ENCODE measurements around the gene HERC5.
"Not testable (repeated sequence)": the region's sequence is repeated elsewhere in the genome, so short reads cannot be mapped to it uniquely, and the experiment has no call there.

Gene HERC5

DNA sequence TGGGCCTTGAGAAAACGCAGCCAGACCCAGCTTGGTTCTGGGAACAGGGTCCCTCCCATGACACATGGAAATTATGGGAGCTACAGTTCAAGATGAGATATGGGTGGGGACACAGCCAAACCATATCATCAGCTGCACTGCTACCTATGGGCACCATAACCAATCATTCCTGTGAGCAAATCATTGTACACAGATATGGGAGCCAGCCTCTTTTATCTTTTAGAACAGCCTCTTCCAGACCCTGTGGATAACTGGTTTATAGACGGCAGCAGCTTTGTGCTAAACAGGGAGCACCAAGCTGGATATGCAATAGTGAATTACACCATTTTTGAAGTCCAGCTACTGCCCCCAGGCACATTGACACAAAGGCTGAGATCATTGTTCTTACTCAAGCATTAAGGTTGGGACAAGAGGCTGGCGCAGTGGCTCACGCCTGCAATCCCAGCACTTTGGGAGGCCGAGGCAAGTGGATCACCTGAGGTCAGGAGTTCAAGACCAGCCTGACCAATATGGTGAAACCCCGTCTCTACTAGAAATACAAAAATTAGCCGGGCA lies 8.6 kb upstream of the HERC5 start:
- DNase-seq (ENCODE audit: low spot score) = not testable (repeated sequence)

DNA sequence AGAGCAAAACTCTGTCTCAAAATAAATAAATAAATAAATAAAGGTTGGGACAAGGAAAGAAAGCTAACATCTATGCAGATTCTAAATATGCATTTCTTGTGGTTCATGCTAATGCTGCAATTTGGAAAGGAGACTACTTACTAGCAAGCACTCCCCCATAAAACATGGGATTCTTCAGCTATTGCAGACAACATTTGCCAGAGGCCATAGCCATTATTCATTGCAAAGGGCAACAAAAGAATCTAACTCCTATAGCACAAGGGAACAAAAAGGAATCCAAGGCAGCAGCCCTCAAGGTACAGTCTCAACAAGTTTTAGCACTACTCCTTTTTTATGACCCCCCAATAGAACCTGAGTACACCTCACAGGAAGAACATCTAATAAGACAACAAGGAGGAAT lies 8.0 kb upstream of the HERC5 start:
- DNase-seq (ENCODE audit: low spot score) = no peak

DNA sequence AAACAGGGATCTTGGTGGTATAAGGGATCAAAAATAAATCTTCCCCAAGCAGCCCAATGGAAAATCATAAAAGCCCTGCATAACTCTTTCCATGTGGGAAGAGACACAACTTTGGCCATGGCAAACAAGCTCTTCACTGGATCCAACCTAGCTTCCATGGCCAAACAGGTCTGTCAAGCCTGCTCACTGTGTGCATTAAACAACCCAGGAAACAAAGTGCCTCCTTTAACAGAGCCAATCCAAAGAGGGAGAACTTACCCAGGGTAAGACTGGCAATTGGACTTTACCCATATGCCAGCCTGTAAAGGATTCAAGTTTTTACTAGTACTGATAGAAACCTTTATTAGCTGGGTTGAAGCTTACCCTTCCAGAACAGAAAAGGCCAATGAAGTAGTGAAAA lies 7.6 kb upstream of the HERC5 start:
- DNase-seq (ENCODE audit: low spot score) = no peak

DNA sequence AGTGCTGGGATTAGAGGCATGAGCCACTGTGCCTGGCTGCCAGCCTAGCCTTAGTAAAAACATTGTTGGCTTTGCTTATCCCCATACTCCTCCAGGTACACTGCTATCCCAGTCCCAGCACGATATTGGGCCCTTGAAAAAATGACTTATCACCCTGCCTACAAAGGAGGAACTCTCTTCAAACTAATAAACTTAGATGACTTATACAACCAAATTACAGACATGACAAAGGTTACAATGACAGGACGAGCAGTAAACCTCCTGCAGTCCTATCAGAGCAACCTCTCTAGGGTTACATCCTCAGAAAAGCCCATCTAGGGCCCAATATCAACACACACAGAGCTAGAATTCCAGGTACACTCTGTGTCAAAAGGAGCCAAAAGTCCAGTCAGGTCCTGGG lies 5.7 kb upstream of the HERC5 start:
- DNase-seq (ENCODE audit: low spot score) = no peak

DNA sequence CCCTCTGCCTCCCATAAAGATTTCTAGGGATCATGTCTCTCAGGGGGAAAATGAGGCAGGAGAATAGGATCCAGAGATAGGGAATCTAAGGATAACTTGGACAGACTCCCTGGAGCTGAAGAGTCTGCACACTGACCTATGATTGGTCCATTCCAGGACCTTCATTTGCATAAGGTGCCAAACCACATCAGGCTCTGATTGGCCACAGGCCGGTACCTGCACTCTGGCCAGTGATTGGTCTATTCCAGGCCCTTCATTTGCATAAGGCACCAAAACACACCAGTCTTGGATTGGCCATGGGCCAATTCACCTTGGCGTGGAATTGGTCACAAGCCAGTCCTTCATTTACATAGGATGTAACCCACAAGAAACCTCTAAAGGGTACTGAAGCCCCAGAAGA lies 4.0 kb upstream of the HERC5 start:
- no peak for DNase-seq (ENCODE audit: low spot score)

DNA sequence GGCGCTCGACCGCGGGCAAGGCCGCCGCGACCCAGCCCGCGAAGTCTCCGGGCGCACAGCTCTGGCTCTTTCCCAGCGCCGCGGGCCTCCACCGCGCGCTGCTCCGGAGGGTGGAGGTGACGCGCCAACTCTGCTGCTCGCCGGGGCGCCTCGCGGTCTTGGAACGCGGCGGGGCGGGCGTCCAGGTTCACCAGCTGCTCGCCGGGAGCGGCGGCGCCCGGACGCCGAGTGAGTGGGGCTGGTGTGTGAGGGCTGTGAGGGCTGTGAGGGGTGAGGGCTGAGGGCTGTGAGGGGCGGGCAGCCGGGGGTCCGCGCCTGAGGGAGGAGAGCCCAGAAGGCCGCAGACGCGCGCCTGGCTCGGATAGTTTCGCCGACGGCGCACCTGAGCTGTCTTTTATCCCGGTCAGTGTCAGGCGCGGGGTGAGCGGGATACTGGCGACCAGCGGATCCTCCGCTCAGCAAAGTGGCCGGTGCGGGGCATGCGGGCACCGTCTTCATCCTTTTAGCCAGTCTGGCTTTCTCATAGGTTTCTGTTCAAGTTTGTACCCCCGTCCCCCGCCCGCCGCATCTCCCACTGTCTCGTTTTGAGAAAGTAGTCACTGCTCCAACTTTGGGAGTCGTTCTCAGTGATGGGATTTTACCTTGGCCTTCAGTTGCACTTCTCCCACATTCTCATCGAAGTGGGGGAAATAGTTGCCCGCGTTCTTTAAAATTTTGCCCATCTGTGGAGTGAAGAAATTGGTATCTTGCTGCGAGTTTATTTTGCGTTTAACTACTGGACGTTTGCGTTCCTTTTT lies 586 bp downstream of the HERC5 start:
- peak; percentile 24 for DNase-seq (ENCODE audit: low spot score)

DNA sequence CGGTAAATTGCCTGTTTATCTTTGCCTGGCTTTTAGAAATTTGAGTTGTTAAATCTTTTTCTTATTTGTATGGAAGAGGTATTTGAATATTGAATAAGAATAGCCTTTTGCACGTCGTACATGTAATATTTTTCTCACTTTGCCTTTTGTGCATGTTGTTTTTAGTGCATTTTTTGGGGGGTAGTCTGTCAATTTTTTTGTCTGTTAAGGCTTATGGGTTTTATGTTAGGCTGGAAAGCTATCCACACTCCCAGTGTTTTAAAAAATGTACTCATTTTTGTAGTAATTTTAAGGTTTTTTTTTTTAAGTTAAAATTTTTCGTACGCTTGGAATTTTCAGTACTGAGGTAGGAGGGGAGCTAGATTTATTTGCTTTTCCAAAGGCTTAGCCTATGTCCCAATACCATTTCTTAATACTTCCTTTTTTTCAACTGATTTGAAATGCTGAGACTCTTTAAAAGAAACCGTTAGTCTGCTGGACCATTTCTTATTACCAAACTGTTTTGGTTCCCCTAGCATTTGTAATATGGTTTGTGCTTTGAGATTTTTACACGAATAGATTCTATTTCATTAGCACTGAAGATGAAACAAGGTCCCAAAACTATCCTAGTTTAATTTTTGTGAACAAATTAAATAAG lies 1.3 kb downstream of the HERC5 start:
- peak; percentile 20 for DNase-seq (ENCODE audit: low spot score)

DNA sequence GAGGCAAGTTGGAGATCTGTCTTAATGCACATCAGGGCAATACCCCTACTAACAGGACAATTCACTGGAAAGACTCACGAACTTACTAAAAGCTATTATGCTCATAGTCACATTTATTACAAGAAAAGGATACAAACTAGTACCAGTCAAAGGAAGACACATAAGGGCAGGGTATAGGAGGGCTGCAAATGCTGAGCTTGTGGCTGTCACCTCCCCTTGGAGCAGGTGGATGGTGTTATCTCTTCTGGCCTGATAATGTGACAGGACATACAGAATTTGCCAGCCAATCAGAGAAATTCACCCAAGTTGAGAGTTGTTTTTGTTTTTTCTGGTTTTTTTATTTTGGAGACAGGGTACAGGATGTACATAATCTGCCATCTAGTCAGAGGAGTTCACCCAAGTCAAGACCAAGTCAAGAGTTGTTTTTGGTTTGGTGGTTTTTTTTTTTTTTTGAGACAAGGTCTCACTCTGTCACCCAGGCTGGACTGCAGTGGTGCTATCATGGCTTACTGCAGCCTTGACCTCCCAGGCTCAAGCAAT lies 8.8 kb downstream of the HERC5 start:
- DNase-seq (ENCODE audit: low spot score) = no peak

DNA sequence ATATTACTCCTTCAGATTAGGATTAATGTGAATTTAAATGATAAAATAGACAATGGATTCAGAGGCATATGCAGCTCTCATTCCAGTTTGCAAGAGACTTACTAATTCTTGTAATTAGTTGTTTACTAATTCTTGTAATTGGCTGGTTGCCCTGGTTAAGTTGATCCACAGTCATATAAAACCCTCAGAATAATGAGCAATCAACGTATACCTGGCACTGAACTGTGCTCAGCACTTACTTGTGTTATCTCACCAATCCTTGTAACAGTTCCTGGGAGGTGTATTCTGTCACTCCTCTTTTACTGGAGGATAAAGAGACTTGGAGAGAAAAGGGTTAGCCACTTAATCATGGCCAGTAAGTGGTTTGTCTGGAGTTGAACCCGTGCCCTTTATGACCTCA lies 10.5 kb downstream of the HERC5 start:
- DNase-seq (ENCODE audit: low spot score) = no peak

DNA sequence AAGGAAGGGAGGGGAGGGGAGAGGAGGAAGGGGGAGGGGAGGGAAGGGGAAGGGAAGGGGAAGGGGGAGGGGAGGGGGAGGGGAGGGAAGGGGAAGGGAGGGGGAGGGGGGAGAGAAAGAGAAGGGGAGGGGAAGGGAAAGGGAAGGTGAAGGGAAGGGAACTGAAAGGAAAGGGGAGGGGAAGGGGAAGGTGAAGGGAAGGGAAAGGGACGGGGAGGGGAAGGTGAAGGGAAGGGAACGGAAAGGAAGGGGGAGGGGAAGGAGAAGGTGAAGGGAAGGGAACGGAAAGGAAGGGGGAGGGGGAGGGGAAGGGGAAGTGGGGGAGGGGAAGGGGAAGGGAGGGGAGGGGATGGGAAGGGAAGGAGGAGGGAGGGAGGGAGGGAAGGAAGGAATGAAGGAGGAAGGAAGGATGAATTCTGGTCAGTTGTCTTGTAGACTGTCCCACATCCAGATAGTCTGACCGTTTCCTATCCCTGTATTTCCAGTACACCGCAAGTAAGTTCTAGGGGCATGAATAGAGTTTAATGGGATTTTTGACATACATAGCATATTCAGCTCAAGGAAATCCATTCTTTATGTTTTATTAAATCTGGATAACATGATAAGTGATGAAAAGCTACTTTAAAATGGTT lies 20.4 kb downstream of the HERC5 start:
- DNase-seq (ENCODE audit: low spot score) = no peak

DNA sequence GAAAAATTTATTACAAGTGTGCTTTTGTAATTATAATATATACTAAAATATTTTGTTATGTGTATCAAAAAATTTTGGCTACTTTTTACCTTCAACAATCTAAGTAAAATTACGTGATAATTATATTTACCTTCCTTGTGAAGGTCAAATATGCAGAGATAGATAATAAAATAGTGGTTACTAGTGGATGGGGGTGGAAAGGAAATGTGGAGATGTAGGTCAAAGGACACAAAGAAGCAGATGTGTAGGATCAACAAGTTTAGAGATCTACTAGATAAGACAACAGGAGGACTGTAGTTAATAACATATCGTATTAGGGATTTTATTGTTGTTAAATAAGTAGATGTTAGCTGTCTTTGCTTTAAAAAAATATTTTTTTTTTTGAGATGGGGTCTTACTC lies 21.3 kb downstream of the HERC5 start:
- DNase-seq (ENCODE audit: low spot score) = no peak

DNA sequence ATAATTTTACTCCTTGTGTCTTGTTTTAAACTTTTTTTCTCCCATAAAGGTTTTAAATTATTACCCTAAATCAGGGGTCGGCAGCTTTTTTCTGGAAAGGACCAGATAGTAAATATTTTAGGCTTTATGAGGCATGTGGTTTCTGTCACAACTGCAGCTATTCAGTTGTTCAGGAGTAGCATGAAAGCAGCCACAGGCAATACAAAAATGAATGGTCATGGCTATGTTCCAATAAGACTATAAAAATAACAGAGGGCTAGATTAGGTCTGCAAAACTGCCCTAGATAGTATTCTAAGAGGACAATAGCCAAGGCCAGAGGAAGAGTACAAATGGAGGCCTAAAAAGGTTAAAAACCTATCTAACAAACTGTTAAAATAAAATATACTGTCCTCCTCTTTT lies 24.6 kb downstream of the HERC5 start:
- no peak for DNase-seq (ENCODE audit: low spot score)

DNA sequence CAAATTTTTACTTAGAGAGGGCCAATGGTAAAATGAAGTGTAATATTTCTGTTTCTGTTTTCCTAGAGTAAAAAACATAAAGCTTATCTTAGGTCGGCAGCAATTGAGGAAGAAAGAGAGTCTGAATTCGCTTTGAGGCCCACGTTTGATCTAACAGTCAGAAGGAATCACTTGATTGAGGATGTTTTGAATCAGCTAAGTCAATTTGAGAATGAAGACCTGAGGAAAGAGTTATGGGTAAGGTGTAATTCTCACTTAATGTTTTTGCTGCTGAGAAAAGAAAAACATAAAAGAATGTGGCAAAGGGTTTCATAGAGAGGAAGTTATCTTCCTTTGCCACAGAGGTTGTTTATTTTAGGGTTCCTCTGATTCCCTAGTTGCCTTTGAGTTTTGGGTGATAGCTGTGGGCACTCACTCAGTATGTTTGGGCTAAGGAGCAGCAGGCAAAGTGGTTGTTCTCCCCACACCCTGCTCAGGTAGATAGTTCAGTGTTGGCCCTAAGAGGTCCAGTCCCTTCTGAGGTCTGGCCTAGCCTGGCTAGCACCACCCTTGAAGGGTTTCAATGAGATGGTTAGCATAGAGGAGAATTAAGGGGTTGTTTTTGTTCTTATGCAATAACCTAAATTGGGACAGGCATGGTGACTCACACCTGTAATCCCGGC lies 32.3 kb downstream of the HERC5 start:
- DNase-seq (ENCODE audit: low spot score) = no peak

DNA sequence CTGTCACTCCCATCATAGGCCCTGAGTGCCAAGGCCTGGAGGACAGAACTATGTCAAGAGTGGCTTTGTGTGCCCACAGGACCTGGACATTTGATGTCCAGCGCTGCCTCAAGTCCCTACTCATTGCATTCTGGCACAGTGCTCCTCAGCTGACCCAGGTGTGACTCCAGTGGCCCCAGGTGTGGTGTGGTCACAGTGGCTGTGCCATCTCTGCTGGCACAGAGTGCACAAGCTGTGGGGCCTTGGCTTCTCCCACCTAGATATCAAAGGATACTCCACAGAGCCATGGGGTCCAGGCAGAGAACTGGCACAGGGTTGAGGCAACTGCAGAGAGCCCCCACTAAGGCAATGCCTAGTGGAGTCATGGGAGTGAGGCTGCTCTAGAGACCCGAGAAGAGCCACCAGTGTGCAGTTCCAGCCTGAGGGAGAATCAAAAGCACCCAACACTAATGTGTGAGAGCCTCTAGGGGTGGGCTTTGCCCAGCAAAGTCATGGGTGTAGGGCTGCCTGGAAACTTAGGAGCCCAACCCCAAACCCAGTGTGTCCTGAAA lies 41.0 kb downstream of the HERC5 start:
- DNase-seq (ENCODE audit: low spot score) = no peak

DNA sequence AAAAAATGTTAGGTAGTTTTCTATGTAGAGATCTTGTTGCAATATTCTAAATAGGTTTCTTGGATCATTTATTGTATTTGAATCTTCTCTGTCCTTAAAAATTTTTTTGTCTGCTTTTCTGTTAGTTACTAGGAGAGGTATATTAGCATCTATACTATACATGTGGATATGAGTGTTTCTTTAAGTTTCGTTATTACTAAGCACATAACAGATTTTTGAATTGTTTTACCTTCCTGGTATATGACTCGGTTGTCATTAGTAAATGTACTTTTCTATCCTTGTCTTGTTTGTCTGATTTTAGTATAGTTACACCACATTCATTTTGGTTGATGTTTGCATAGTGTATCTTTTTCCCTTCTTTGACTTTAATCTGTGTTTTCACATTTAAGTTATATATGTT lies 46.4 kb downstream of the HERC5 start:
- no peak for DNase-seq (ENCODE audit: low spot score)

DNA sequence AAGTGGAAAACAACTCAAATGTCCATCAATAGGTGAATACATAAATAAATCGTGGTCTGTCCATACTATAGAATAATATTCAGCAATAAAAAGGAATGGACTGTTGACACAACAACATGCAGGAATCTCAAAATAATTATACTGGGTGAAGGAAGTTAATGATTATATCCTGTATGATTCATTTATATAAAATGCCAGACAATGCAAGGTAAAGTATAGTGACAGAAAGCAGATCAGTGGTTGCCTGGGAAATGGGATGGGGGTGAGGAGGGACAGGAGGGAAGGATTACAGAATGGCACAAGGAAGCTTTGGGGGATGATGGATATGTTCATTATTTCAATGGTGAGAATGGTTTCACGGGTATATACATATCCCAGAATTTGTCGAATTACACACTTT lies 54.3 kb downstream of the HERC5 start:
- DNase-seq (ENCODE audit: low spot score) = no peak

DNA sequence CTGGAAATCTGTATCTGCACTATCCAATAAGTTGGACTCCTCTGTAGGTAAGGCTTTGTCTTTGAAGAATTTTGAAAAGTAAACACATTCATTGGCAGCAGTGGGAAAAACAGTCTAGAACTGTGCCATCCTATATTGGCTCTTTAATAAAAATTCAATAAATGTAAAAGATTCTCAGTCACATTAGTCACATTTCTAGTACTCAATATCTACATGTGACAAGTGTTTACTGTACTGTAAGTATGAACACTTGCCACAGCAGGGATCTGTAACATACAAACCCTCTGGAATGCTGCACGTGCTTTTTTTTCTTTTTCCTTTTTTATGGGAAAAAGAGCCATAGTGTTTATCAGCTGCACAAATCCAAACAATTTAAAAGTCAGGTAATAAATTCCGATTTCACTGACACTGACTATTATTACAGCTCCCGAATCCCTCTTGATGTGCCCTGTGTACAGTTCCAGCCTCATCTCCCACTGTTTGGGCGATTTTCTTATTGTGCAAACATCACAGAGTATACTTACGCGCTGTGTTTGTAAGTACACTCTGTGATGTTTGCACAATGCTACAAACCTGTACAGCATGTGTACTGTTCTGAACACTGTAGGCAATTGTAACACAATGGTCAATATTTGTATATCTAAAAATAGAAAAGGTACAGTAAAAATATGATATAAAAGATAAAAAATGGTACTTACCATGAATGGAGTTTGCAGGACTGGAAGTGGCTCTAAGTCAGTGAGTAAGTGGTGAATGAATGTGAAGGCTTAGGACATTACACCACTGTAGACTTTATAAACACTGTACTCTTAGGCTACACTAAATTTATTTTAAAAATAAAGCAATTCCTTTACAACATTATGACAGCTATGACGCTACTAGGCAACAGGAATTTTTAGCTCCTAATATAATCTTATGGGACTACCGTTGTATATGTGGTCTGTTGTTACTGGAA lies 57.9 kb downstream of the HERC5 start:
- DNase-seq (ENCODE audit: low spot score) = no peak

DNA sequence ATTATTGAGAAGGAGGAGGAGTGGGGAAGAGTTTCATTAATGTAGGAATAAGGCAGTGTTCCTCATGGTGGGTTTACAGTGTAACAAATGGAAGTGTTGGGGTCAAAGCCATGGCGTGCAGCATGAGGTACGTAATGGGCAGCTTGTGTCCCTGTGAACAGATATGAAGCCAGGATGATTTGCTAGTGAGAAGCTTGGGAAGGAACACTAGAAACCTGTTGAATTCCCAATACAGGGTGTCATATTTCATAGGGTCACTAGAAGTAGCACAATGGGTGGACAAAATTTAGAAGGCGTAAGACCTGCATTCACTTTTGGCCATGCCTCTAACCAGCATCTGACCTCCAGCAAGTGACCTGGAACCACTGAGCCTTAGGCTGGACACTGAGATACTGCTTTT lies 59.8 kb downstream of the HERC5 start:
- DNase-seq (ENCODE audit: low spot score) = no peak

DNA sequence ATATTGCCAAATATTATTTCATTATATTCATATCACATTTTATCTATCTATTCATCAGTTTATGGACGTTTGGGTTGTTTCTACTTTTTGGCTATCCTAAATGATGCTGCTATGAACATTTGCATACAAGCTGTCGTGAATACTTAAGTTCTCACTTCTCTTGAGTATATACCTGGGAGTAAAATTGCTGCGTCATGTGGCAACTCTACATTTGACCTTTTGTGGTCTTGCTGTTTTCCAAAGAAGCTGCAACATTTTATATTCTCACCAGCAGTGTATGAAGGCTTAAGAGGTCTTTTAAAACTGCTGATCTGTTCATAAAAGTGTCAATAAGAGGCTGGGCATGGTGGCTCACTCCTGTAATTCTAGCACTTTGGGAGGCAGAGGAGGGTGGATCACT lies 60.9 kb downstream of the HERC5 start:
- DNase-seq (ENCODE audit: low spot score) = no peak

DNA sequence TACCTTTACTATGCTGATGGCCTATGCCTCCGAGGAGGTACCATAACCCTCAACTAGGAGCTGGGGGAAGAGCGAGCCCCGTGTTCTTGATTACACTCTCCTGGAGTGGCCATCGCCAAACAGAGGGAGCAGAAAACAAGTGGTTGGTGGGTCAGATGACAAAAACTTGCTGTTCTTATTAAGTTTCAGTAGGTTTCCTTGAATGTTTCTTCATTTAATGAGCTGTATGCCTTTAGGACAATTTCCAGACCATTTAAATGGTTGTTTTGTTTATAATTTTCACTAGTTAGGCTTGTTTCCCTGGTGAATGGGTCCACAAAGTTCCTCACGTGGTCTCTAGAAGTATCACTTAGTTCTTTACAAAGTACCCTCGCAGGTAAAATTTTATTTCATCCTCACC lies 62.0 kb downstream of the HERC5 start:
- no peak for DNase-seq (ENCODE audit: low spot score)

All from globus pallidus (tissue), 1 donor.